Smooth muscle cell (in vitro differentiated cells): ENCODE measurements around the gene TMEM69. TPM values are rescaled to one million over a fixed set of nuclear protein-coding genes. Genes with fewer than 3 reads are reported as not detected.

Source experiments
- DNase-seq: peaks from one replicate; lab custom pipeline; 2025; ENCODE audit not compliant: unreplicated experiment; lab: John Stamatoyannopoulos, UW
- H2AFZ ChIP-seq: fragments of 200-600 bp; sonication (generic); 2 replicates; pipeline ENCODE4 v1.6.0; 2016; ENCODE audit warnings: antibody characterized with exemption, low read depth, mild to moderate bottlenecking
- H3F3A ChIP-seq: fragments of 200-600 bp; sonication (generic); 2 replicates; pipeline ENCODE4 v1.6.0; 2017; ENCODE audit warnings: antibody characterized with exemption, low read depth
- H3K27ac ChIP-seq: fragments of 200-600 bp; sonication (generic); 2 replicates; pipeline ENCODE4 v1.5.1; 2016; ENCODE audit warnings: low read depth, mild to moderate bottlenecking
- H3K27me3 ChIP-seq: fragments of 200-600 bp; sonication (generic); 2 replicates; pipeline ENCODE4 v1.6.1; 2016; ENCODE audit warnings: low read depth, mild to moderate bottlenecking
- H3K36me3 ChIP-seq: fragments of 200-600 bp; sonication (generic); 2 replicates; pipeline ENCODE4 v1.5.1; 2016; ENCODE audit warnings: low read depth
- H3K4me1 ChIP-seq: fragments of 200-600 bp; sonication (generic); 2 replicates; pipeline ENCODE4 v1.5.1; 2016; ENCODE audit warnings: low read depth
- H3K4me2 ChIP-seq: fragments of 200-600 bp; sonication (generic); 2 replicates; pipeline ENCODE4 v1.6.0; 2016; ENCODE audit warnings: mild to moderate bottlenecking
- H3K4me3 ChIP-seq: fragments of 200-600 bp; sonication (generic); 2 replicates; pipeline ENCODE4 v1.5.1; 2016; ENCODE audit warnings: mild to moderate bottlenecking
- H3K79me2 ChIP-seq: fragments of 200-600 bp; sonication (generic); 2 replicates; pipeline ENCODE4 v1.6.0; 2016; ENCODE audit warnings: low read depth, mild to moderate bottlenecking
- H3K9ac ChIP-seq: fragments of 200-600 bp; sonication (generic); 2 replicates; pipeline ENCODE4 v1.6.0; 2016; ENCODE audit warnings: low read depth
- H3K9me3 ChIP-seq: fragments of 200-600 bp; sonication (generic); replicated peaks from 2 replicates; pipeline ENCODE4 v1.5.1; 2016; ENCODE audit warnings: low read depth
- H4K20me1 ChIP-seq: fragments of 200-600 bp; sonication (generic); 2 replicates; pipeline ENCODE4 v1.6.0; 2016; ENCODE audit warnings: low read depth
- WGBS: methylation state at CpG from one replicate; pipeline ENCODE4 v1.1.7; 2016; ENCODE audit warnings: low lambda C conversion rate; 5-methylcytosine and 5-hydroxymethylcytosine counted together
- polyA plus RNA-seq: library from polyadenylated mRNA; unstranded; fragments of >200 nt; fragmentation: Nextera tagmentation; extraction: Ambion mirVana; gene quantifications from 2 replicates; pipeline ENCODE4 v1.2.1, GENCODE V29; 2016
- total RNA-seq: library from RNA; depleted of rRNA; stranded (reverse); fragments of >200 nt; gene quantifications from 2 replicates; pipeline ENCODE4 v1.2.3, GENCODE V29; 2014
- TF ChIP-seq, protein P1 (sequence below): fragments of 200-600 bp; sonication (generic); IDR thresholded peaks from 2 replicates; pipeline ENCODE4 v1.5.1; 2017; ENCODE audit warnings: borderline replicate concordance, mild to moderate bottlenecking, antibody characterized with exemption; ENCODE audit not compliant: insufficient read depth, poor library complexity, severe bottlenecking

The TMEM69 gene
- total and polyA plus RNA-seq, 2 experiments from 2014 or later = 16.7 to 19.4 TPM

DNA sequence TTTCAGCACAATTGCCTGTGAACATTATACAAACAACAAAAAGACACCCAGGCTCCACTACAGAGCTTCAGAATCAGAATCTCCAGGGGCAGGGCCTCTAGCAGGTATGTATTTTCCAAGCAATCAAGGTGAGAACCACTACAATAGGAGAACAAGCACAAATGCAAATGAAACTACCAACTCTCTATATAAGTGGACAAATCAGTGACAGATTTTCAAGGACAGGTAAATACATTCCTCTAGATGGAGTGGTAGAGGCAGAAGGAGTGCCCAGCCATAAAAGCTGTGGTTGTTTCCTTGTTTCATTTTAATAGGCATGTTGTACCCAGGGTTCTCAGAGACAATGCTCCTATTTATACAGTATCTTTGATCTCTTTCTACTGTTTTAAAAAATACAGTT, 44.0 kb upstream of the TMEM69 start:
- no peak overlapping the region for H2AFZ ChIP-seq
- H3K36me3 ChIP-seq = peaks cover under 1% of the 10 kb centered on the region
- no peak overlapping the region for H3K9ac ChIP-seq
- peak overlapping the region; percentile 23 for H3K27ac ChIP-seq
- no peaks in the 10 kb centered on the region for H3K27me3 ChIP-seq
- H3K4me2 ChIP-seq = no peak overlapping the region
- H3K79me2 ChIP-seq = peaks cover 9% of the 10 kb centered on the region
- no peaks in the 10 kb centered on the region for H3K4me1 ChIP-seq
- no peaks in the 10 kb centered on the region for H3K9me3 ChIP-seq
- no peak overlapping the region for H3K4me3 ChIP-seq
- DNase-seq = no peak
- peaks cover 20% of the 10 kb centered on the region for H4K20me1 ChIP-seq
- TF ChIP-seq, protein P1, sequence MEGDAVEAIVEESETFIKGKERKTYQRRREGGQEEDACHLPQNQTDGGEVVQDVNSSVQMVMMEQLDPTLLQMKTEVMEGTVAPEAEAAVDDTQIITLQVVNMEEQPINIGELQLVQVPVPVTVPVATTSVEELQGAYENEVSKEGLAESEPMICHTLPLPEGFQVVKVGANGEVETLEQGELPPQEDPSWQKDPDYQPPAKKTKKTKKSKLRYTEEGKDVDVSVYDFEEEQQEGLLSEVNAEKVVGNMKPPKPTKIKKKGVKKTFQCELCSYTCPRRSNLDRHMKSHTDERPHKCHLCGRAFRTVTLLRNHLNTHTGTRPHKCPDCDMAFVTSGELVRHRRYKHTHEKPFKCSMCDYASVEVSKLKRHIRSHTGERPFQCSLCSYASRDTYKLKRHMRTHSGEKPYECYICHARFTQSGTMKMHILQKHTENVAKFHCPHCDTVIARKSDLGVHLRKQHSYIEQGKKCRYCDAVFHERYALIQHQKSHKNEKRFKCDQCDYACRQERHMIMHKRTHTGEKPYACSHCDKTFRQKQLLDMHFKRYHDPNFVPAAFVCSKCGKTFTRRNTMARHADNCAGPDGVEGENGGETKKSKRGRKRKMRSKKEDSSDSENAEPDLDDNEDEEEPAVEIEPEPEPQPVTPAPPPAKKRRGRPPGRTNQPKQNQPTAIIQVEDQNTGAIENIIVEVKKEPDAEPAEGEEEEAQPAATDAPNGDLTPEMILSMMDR = no peak
- no peaks in the 10 kb centered on the region for H3F3A ChIP-seq

DNA sequence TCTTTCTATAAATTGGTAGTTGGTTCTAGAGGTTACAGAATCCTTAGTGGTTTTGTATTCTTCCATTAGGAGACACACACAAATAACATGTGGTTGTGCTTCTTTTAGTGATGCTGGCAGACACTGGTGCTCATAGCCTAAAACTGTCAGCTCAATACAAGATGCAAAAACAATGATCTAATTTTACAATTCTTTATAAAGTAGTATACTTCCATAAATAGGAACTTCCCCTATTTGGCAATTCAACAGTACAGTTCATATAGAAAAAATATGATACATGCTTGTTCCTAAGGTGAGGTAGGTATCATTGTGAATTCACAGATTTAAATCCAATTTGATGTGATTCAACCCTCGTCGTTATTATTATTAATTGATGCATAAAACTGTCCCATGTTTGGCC, 43.3 kb upstream of the TMEM69 start:
- H3K79me2 ChIP-seq = peaks cover 12% of the 10 kb centered on the region

DNA sequence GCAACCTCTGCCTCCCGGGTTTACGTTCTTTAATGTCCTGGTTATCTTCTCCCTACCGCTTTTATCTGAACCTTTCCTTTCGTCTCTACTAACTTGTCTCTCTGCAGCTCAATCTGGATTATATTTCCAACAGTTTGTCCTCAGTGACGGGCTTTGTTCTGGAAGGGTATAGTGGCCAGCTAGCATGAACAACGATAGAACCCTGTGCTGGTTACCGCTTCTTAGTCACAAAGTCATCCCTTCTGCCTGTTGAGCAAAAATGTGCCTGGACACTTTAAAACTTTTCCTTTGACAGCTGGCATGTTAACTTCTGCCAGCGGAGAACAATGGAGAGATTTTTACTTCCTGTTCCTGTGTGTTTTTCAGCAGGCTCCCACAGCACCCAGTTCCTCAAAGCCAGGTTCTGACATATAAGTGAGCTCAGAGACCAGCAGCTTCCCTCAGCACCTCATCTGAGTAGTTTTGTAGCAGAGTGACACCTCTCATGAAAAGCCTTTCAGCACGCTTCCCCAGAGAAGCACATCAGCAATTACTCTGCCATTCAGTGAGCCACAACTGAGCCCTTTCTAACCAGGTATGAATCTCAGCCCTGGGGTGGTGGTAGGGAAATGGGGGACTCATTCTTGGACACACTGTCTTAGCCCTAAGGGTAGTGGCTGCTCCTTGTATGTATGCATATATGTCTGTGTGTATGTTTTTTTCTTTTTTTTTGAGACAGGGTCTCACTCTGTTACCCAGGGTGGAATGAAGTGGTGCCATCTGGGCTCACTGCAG, 40.5 kb upstream of the TMEM69 start:
- no peaks in the 10 kb centered on the region for H3K36me3 ChIP-seq
- WGBS = 76% methylated on average over 9 of the region's 9 CpGs
- H3K4me1 ChIP-seq = no peaks in the 10 kb centered on the region
- H3K9me3 ChIP-seq = no peaks in the 10 kb centered on the region
- no peak overlapping the region for H3K27ac ChIP-seq
- no peak overlapping the region for H3K4me2 ChIP-seq
- no peaks in the 10 kb centered on the region for H3K27me3 ChIP-seq
- TF ChIP-seq, protein P1 = no peak
- no peak overlapping the region for H3K9ac ChIP-seq
- no peak overlapping the region for H3K4me3 ChIP-seq
- H3K79me2 ChIP-seq = peaks cover 23% of the 10 kb centered on the region
- H2AFZ ChIP-seq = no peak overlapping the region
- H4K20me1 ChIP-seq = peaks cover 40% of the 10 kb centered on the region
- H3F3A ChIP-seq = no peaks in the 10 kb centered on the region
- no peak for DNase-seq

More for the DNA sequence above, 43.3 kb upstream of the TMEM69 start:
- H3K4me2 ChIP-seq = no peak overlapping the region
- H3K27me3 ChIP-seq = no peaks in the 10 kb centered on the region
- H3K9me3 ChIP-seq = no peaks in the 10 kb centered on the region
- no peaks in the 10 kb centered on the region for H3K36me3 ChIP-seq
- 96% methylated on average over 2 of the region's 2 CpGs for WGBS
- no peak for DNase-seq
- TF ChIP-seq, protein P1 = no peak
- H3F3A ChIP-seq = no peaks in the 10 kb centered on the region
- H4K20me1 ChIP-seq = peaks cover 24% of the 10 kb centered on the region
- H3K9ac ChIP-seq = no peak overlapping the region
- no peak overlapping the region for H2AFZ ChIP-seq
- no peaks in the 10 kb centered on the region for H3K4me1 ChIP-seq
- H3K27ac ChIP-seq = peak overlapping the region; percentile 23
- no peak overlapping the region for H3K4me3 ChIP-seq
